SK-N-MC (cell line): ENCODE results near the gene RPLP2.

Experiments used
- EZH2 ChIP-seq: fragments of 200-600 bp; sonication (generic); IDR thresholded peaks from one replicate; pipeline ENCODE4 v1.6.1; 2017; ENCODE audit warnings: antibody characterized with exemption
- POLR2AphosphoS5 ChIP-seq: IDR thresholded peaks from 2 replicates; pipeline ENCODE4 v1.6.1; 2012; ENCODE audit warnings: mild to moderate bottlenecking, low read depth, low read length, borderline replicate concordance

GRCh38 chr11:792535-792821, 17.3 kb upstream of the RPLP2 start:
- TF ChIP-seq EZH2 (no peak), POLR2AphosphoS5 (no peak)
